ENCODE results near the gene AGBL4.

DNA sequence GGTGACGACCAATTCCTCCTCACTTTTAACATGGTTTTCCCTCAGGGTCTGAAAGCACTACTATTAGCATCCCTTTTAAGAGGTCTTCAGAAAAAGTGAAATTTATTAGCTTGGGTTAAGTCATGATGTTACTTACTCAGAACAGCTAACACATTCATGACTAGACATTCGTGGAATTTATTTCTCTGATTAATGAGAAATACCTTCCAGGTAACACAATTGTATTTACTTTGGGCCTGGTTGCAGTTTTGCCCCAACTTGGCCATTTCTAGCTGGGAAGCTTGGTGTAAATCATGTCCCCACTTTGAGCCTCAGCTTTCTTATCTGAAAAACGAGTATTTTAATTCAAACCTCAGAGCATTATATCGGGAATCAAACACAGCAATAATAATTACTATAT is 1432.6 kb downstream of the AGBL4 start:
- TF ChIP-seq CTCF (IDR thresholded peaks at IDR 0.05 in 4 of 5, conservative IDR thresholded peaks at IDR 0.05 in 1 of 5) (no peak), POLR2A (IDR thresholded peaks at IDR 0.05) (no peak)
